Body of pancreas (tissue), 4 donors: ENCODE measurements around the gene FAM3D. TPM values are rescaled to one million over a fixed set of nuclear protein-coding genes. Genes with fewer than 3 reads are reported as not detected.

ENCODE experiments used
- ATAC-seq: fragments of 150-250 bp; one replicate; pipeline ENCODE4 v1.9.1; 2016
- DNase-seq, 4 donors: peaks; one replicate each; pipeline ENCODE4 v3.0.0-alpha.2; 2019
- H3K27ac ChIP-seq, 4 donors: fragments of 200-600 bp; sonication (generic); 1 replicate in 3 of 4; 2 replicates in 1 of 4; pipeline versions ENCODE4 v1.5.1 to v1.6.1; 2016 to 2019; ENCODE audit warnings: mild to moderate bottlenecking in 1 of 4, mixed read lengths in 1 of 4, moderate library complexity in 1 of 4
- H3K27me3 ChIP-seq, 2 donors: fragments of 200-600 bp; sonication (generic); one replicate each; pipeline ENCODE4 v1.6.0; 2016; ENCODE audit warnings: mild to moderate bottlenecking in 1 of 2
- H3K36me3 ChIP-seq, 2 donors: fragments of 200-600 bp; sonication (generic); replicated peaks in 1 of 2; 2 replicates each; pipeline ENCODE4 v1.5.1; 2016; ENCODE audit warnings: low read depth in 2 of 2; ENCODE audit not compliant: insufficient read depth in 1 of 2
- H3K4me1 ChIP-seq: fragments of 200-600 bp; sonication (generic); one replicate; pipeline ENCODE4 v1.6.0; 2016
- H3K4me3 ChIP-seq, 2 donors: fragments of 200-600 bp; sonication (generic); 1 replicate in 1 of 2; 2 replicates in 1 of 2; pipeline ENCODE4 v1.5.1; 2016 to 2019
- H3K9me3 ChIP-seq, 3 donors: fragments of 200-600 bp; sonication (generic); 1 replicate in 2 of 3; 2 replicates in 1 of 3; pipeline ENCODE4 v1.5.1; 2016
- CTCF ChIP-seq, 7 experiments: fragments of 450-650 bp in 4 of 7; fragments of 200-600 bp in 3 of 7; sonication (generic) in 3 of 7; IDR thresholded peaks; one replicate each; pipeline ENCODE4 v1.5.1; 2016 to 2019; ENCODE audit warnings: antibody characterized with exemption in 7 of 7
- POLR2A ChIP-seq, 3 donors: fragments of 450-650 bp; IDR thresholded peaks; one replicate each; pipeline ENCODE4 v1.6.1; 2016; ENCODE audit warnings: antibody characterized with exemption in 3 of 3, mild to moderate bottlenecking in 2 of 3
- WGBS, 2 donors: methylation state at CpG; one replicate each; pipeline ENCODE4 v1.1.5; 2017; 5-methylcytosine and 5-hydroxymethylcytosine counted together
- intact Hi-C: fragments of 100-400 bp; cut with DNase I; formaldehyde crosslinking; loops from one replicate; pipeline ENCODE4 v1.15.1; 2023
- total RNA-seq, 2 donors: library from RNA; depleted of rRNA; stranded (reverse); fragments of >200 nt; gene quantifications; one replicate each; pipeline ENCODE4 v1.1.0, GENCODE V29; 2016

The FAM3D gene
- total RNA-seq, 2 donors from 2014 or later = 1.8 TPM; not detected in 1

GRCh38 chr3:58683466-58683865, 16.9 kb upstream of the FAM3D start:
- H3K4me3 ChIP-seq = no peak overlapping the region
- ATAC-seq (no peak), DNase-seq (no peak)
- no peaks in the 10 kb centered on the region for H3K36me3 ChIP-seq
- no peak for TF ChIP-seq POLR2A (IDR thresholded peaks at IDR 0.05)
- TF ChIP-seq CTCF (IDR thresholded peaks at IDR 0.05) = no peak
- 66 to 86% methylated on average over 3 to 4 of the region's 4 CpGs for WGBS, 2 donors
- H3K27ac ChIP-seq = no peak overlapping the region
- no peaks in the 10 kb centered on the region for H3K27me3 ChIP-seq
- H3K4me1 ChIP-seq = no peaks in the 10 kb centered on the region
- no peaks in the 10 kb centered on the region for H3K9me3 ChIP-seq
- intact Hi-C loops = no loop called here

- WGBS, 2 donors = 72 to 76% methylated on average over 5 of the region's 5 CpGs
- Histone ChIP-seq H3K27me3 (no peaks in the 10 kb centered on the region), H3K4me3 (no peak overlapping the region), H3K4me1 (no peaks in the 10 kb centered on the region), H3K36me3 (no peaks in the 10 kb centered on the region), H3K9me3 (no peaks in the 10 kb centered on the region), H3K27ac (no peak overlapping the region)
- TF ChIP-seq POLR2A (IDR thresholded peaks at IDR 0.05) (no peak), CTCF (IDR thresholded peaks at IDR 0.05) (no peak)
- intact Hi-C loops = no loop called here
- no peak for ATAC-seq
- DNase-seq = peak in 1 of 4 donors; percentile 15
These were observed 16.5 kb upstream of the FAM3D start for GRCh38 chr3:58683001-58683458.

- no peak for DNase-seq
- Histone ChIP-seq H3K4me3 (no peak overlapping the region), H3K27ac (no peak overlapping the region), H3K36me3 (no peaks in the 10 kb centered on the region), H3K9me3 (no peaks in the 10 kb centered on the region), H3K27me3 (no peaks in the 10 kb centered on the region), H3K4me1 (no peaks in the 10 kb centered on the region)
- intact Hi-C loops = no loop called here
- WGBS, 2 donors = 68% methylated on average over 2 of the region's 2 CpGs
- ATAC-seq = no peak
- TF ChIP-seq POLR2A (IDR thresholded peaks at IDR 0.05) = no peak
- TF ChIP-seq CTCF (IDR thresholded peaks at IDR 0.05) = no peak
These were observed 15.3 kb upstream of the FAM3D start for GRCh38 chr3:58681863-58682262.

- H3K27ac ChIP-seq = no peak overlapping the region
These were observed 14.4 kb upstream of the FAM3D start for GRCh38 chr3:58680879-58681525.

More at GRCh38 chr3:58680879-58681525, 14.4 kb upstream of the FAM3D start:
- no peaks in the 10 kb centered on the region for H3K27me3 ChIP-seq
- no peaks in the 10 kb centered on the region for H3K36me3 ChIP-seq
- intact Hi-C loops = no loop called here
- DNase-seq (no peak), ATAC-seq (no peak)
- no peaks in the 10 kb centered on the region for H3K9me3 ChIP-seq
- H3K4me1 ChIP-seq = no peaks in the 10 kb centered on the region
- WGBS, 2 donors = 72 to 83% methylated on average over 9 of the region's 9 CpGs
- TF ChIP-seq POLR2A (IDR thresholded peaks at IDR 0.05) (no peak), CTCF (IDR thresholded peaks at IDR 0.05) (no peak)
- no peak overlapping the region for H3K4me3 ChIP-seq
